Transverse colon (tissue), 4 donors: ENCODE data around the gene APBA1. TPM values are rescaled to one million over a fixed set of nuclear protein-coding genes. Genes with fewer than 3 reads are reported as not detected.

ENCODE experiments used
- DNase-seq: peaks from one replicate; pipeline ENCODE4 v3.0.0-alpha.2; 2019
- H3K27ac ChIP-seq, 4 donors: fragments of 200-600 bp; sonication (generic); 2 replicates each; pipeline ENCODE4 v1.5.1; 2016 to 2018; ENCODE audit warnings: inconsistent platforms in 4 of 4
- H3K27me3 ChIP-seq: fragments of 200-600 bp; sonication (generic); 2 replicates; pipeline ENCODE4 v1.5.1; 2017; ENCODE audit warnings: inconsistent platforms
- H3K36me3 ChIP-seq, 4 donors: fragments of 200-600 bp; sonication (generic); 2 replicates each; pipeline ENCODE4 v1.5.1; 2017 to 2019; ENCODE audit warnings: inconsistent platforms in 4 of 4
- H3K4me1 ChIP-seq, 4 donors: fragments of 200-600 bp; sonication (generic); 2 replicates each; pipeline ENCODE4 v1.5.1; 2017 to 2020; ENCODE audit warnings: inconsistent platforms in 4 of 4
- H3K4me3 ChIP-seq, 4 donors: fragments of 200-600 bp; sonication (generic); 1 replicate in 1 of 4; 2 replicates in 3 of 4; pipeline versions ENCODE4 v1.5.1 to v1.6.1; 2017 to 2019; ENCODE audit warnings: inconsistent platforms in 4 of 4
- H3K9me3 ChIP-seq, 2 donors: fragments of 200-600 bp; sonication (generic); 2 replicates each; pipeline ENCODE4 v1.5.1; 2017 to 2019; ENCODE audit warnings: inconsistent platforms in 2 of 2
- EP300 ChIP-seq: sonication (generic); formaldehyde crosslinking; IDR thresholded peaks from one replicate; pipeline ENCODE4 v1.6.1; 2017; ENCODE audit warnings: antibody characterized with exemption, low read depth
- POLR2A ChIP-seq: fragments of 450-650 bp; IDR thresholded peaks from one replicate; pipeline ENCODE4 v1.6.1; 2016; ENCODE audit warnings: antibody characterized with exemption, mild to moderate bottlenecking, moderate library complexity
- POLR2AphosphoS5 ChIP-seq, 3 donors: sonication (generic); formaldehyde crosslinking; IDR thresholded peaks; one replicate each; pipeline ENCODE4 v1.6.1; 2016; ENCODE audit warnings: antibody characterized with exemption in 3 of 3
- WGBS, 2 donors: methylation state at CpG; one replicate each; pipeline ENCODE4 v1.1.5; 2018; ENCODE audit warnings: low coverage in 1 of 2; 5-methylcytosine and 5-hydroxymethylcytosine counted together
- in situ Hi-C, 4 donors: fragments of 200-750 bp; cut with MboI; loops; one replicate each; pipeline versions ENCODE4 v1.15.0 to v1.15.1; 2017; ENCODE audit warnings: low sequenced_read_pairs in 3 of 4, low pct_ligation_motif_present in 1 of 4, low pct_unique_long_range_greater_than_20kb in 1 of 4
- intact Hi-C: fragments of 100-400 bp; cut with DNase I; formaldehyde crosslinking; loops from one replicate; pipeline ENCODE4 v1.15.1; 2023; ENCODE audit warnings: low total_unique reads
- total RNA-seq, 4 donors: library from RNA; depleted of rRNA; stranded (reverse); fragments of >200 nt; gene quantifications; one replicate each; pipeline ENCODE4 v1.1.0, GENCODE V29; 2016
- TF ChIP-seq, protein P1 (sequence below), 5 experiments: fragments of 200-600 bp in 3 of 5; fragments of 450-650 bp in 2 of 5; sonication (generic) in 3 of 5; IDR thresholded peaks; 1 replicate in 2 of 5; 2 replicates in 3 of 5; pipeline ENCODE4 v1.5.1; 2016 to 2017; ENCODE audit warnings: antibody characterized with exemption in 5 of 5, inconsistent platforms in 3 of 5, mild to moderate bottlenecking in 2 of 5, moderate library complexity in 1 of 5

APBA1 gene
- total RNA-seq, 4 donors from 2014 or later = 7.6 to 11.6 (median 10.2) TPM

DNA sequence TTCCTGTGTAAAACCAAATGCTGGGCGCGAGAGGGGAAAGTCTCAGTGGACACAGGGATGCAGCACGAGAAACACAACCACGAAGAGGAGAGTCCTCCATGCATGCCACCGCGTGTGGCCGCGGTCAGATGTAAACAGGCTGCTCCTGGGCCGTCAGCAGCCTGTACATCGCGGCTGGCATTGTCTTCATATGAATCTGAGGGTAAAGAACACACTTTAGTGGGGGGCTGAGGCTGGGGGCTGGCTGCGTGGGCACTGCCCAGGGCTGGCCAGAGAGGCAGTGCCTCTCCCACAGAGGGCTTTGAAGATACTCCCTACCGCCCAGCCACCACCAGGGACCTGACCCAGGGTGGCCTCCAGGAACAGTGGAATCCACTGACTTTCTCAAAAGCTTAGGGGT is 241.0 kb downstream of the APBA1 start:
- in situ Hi-C loops = loop anchor here in 1 of 4 donors (25.0 kb wide), 1 partner anchor 456 kb away; no protein-coding TSS in a partner anchor
- WGBS, 2 donors = 86 to 95% methylated on average over 11 to 13 of the region's 13 CpGs
- Histone ChIP-seq H3K4me1 (no peaks in the 10 kb centered on the region), H3K4me3 (no peak overlapping the region), H3K36me3 (no peaks in the 10 kb centered on the region), H3K27ac (no peak overlapping the region), H3K9me3 (no peaks in the 10 kb centered on the region), H3K27me3 (no peaks in the 10 kb centered on the region)
- DNase-seq = no peak
- TF ChIP-seq POLR2A = no peak
- TF ChIP-seq, protein P1, sequence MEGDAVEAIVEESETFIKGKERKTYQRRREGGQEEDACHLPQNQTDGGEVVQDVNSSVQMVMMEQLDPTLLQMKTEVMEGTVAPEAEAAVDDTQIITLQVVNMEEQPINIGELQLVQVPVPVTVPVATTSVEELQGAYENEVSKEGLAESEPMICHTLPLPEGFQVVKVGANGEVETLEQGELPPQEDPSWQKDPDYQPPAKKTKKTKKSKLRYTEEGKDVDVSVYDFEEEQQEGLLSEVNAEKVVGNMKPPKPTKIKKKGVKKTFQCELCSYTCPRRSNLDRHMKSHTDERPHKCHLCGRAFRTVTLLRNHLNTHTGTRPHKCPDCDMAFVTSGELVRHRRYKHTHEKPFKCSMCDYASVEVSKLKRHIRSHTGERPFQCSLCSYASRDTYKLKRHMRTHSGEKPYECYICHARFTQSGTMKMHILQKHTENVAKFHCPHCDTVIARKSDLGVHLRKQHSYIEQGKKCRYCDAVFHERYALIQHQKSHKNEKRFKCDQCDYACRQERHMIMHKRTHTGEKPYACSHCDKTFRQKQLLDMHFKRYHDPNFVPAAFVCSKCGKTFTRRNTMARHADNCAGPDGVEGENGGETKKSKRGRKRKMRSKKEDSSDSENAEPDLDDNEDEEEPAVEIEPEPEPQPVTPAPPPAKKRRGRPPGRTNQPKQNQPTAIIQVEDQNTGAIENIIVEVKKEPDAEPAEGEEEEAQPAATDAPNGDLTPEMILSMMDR (IDR thresholded peaks at IDR 0.05) = no peak
- no peak for TF ChIP-seq EP300
- no peak for TF ChIP-seq POLR2AphosphoS5 (IDR thresholded peaks at IDR 0.05)
- intact Hi-C loops = no loop called here

DNA sequence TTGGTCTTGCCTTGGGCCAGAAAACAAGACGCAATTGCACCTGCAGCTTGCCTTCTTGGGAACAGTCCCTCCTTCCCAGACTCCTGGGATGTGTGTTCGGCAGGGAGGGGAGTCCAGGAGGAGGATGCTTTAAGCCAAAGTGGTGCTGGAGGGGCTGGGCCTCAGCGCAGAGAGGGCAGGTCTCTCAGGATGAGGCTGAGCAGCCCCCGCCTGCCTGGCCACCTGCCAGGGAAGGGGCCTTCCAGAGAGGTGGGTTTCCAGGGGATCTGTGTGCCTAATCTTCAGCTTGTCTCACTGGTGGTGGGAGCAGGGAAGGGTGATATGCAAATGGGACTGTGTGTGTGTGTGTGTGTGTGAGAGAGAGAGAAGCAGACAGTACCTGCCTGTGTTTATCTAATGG is 242.0 kb downstream of the APBA1 start:
- TF ChIP-seq POLR2A (no peak), EP300 (no peak), POLR2AphosphoS5 (IDR thresholded peaks at IDR 0.05) (no peak)
- TF ChIP-seq, protein P1 (IDR thresholded peaks at IDR 0.05) = no peak
- in situ Hi-C loops = loop anchor here in 1 of 4 donors (25.0 kb wide), 1 partner anchor 457 kb away; no protein-coding TSS in a partner anchor
- WGBS, 2 donors = 84% methylated on average over 4 of the region's 4 CpGs; no CpG with 5 or more reads in 1 of the 2 donors

DNA sequence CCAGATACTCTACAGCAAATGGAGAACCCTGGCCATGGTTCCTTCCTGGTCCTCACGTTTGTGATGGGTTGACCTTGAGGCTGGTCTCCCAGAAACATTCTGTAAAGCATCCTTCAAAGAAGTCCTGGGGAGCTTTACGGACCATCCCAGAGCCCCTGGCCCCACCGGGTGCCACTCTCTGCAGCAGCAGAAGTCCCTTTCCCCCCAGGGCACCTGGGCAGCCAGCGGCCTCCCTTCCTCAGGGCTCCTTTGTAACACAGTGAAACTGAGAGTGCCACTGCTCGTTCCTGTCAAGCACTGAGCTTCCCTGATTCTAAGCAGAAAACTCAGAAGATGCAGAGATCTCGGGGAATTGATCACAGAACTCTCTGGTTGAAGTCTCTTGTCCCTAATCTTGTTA is 242.9 kb downstream of the APBA1 start:
- in situ Hi-C loops (loop anchor here (10.0 to 25.0 kb wide), 3 partner anchors 116 to 458 kb away; no protein-coding TSS in a partner anchor), intact Hi-C loops (loop anchor here (10.0 kb wide), 2 partner anchors 116 to 1186 kb away; no protein-coding TSS in a partner anchor)
- no peak overlapping the region for H3K4me3 ChIP-seq
- no peaks in the 10 kb centered on the region for H3K36me3 ChIP-seq
- no peak overlapping the region for H3K27ac ChIP-seq
- DNase-seq = no peak
- H3K9me3 ChIP-seq = no peaks in the 10 kb centered on the region
- H3K4me1 ChIP-seq = no peaks in the 10 kb centered on the region
- no peaks in the 10 kb centered on the region for H3K27me3 ChIP-seq
- WGBS, 2 donors = 75 to 100% methylated on average over 1 to 6 of the region's 6 CpGs
- TF ChIP-seq, protein P1 (IDR thresholded peaks at IDR 0.05) = no peak

More for the DNA sequence above, 242.0 kb downstream of the APBA1 start:
- Histone ChIP-seq H3K27me3 (no peaks in the 10 kb centered on the region), H3K4me3 (no peak overlapping the region), H3K27ac (no peak overlapping the region), H3K36me3 (no peaks in the 10 kb centered on the region), H3K9me3 (no peaks in the 10 kb centered on the region), H3K4me1 (no peaks in the 10 kb centered on the region)
- no peak for DNase-seq
- intact Hi-C loops = no loop called here

DNA sequence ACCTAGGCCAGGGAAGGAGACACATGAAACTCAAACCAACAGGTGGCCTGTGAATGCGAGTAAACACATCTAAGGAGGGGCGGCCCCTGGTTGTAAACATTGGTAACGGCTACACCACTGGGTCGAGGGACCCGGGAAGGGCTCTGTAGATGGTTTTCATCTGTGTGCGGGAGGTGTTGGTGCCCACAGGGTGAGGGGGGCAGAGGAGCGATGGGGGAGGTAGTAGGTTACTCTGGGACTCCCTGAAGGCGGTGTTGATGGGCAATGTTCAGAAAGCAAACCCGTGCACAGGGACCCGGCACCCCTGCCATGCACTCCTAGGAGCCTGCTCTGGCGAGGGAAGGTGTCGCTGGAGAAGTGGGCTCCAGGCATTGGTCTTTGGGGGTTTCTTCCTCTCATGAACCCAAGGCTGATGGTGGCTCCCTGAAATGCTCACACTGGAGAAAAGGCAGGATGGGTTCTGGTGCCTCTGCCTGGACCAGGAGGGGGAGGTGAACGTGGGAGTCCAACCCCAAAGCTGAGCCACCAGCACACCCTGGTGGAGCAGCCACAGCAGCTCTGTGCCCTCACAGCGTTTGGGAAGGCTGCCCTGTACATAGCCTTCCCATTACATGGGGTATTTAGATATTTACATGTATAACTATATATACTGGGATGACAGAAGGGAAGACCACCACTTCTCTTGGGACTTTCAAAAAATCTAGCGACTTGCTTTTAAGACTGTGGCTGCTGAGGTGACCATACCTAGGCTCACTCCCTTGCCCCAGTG is 244.0 kb downstream of the APBA1 start:
- no peaks in the 10 kb centered on the region for H3K36me3 ChIP-seq
- H3K9me3 ChIP-seq = no peaks in the 10 kb centered on the region
- intact Hi-C loops (loop anchor here (10.0 kb wide), 2 partner anchors 117 to 1187 kb away; no protein-coding TSS in a partner anchor), in situ Hi-C loops (loop anchor here (10.0 to 25.0 kb wide), 3 partner anchors 117 to 459 kb away; no protein-coding TSS in a partner anchor)
- TF ChIP-seq EP300 (no peak), POLR2A (no peak), POLR2AphosphoS5 (IDR thresholded peaks at IDR 0.05) (no peak)
- TF ChIP-seq, protein P1 (IDR thresholded peaks at IDR 0.05) = no peak
- no peak for DNase-seq
- 87 to 89% methylated on average over 9 to 15 of the region's 15 CpGs for WGBS, 2 donors
- no peaks in the 10 kb centered on the region for H3K4me1 ChIP-seq
- H3K27ac ChIP-seq = no peak overlapping the region
- H3K4me3 ChIP-seq = no peak overlapping the region
- H3K27me3 ChIP-seq = no peaks in the 10 kb centered on the region
